GM18868 (cell line): Measurements from ENCODE around the gene NDRG3.
"Not testable (repeated sequence)": the region's sequence is repeated elsewhere in the genome, so short reads cannot be mapped to it uniquely, and the experiment has no call there.

Experiments used
- ATAC-seq: cut with Tn5 transposase; IDR thresholded peaks from one replicate; pipeline ENCODE4 v1.9.1; 2021; ENCODE audit warnings: mild to moderate bottlenecking, moderate library complexity; ENCODE audit not compliant: unreplicated experiment

The NDRG3 gene

DNA sequence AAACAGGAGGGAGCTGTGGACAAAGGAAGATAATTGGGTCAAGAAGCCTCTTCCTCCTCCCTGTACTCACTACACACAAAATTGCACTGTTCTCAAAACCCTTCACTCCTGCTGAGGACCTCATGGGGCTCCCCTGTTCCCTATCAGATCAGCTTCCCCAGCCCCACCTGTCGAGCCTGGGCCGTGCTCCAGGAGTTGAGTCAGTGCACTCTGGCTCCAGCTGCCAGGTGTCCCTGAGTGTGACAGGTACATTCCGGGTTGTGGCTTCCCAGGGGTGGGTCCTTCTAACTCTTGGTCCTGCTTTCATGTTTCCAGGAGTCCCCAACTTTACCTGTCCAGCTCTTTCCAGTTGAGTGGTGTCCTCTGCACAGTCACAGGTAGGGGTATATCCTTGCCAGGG is 131.9 kb downstream of the NDRG3 start:
- ATAC-seq = no peak

DNA sequence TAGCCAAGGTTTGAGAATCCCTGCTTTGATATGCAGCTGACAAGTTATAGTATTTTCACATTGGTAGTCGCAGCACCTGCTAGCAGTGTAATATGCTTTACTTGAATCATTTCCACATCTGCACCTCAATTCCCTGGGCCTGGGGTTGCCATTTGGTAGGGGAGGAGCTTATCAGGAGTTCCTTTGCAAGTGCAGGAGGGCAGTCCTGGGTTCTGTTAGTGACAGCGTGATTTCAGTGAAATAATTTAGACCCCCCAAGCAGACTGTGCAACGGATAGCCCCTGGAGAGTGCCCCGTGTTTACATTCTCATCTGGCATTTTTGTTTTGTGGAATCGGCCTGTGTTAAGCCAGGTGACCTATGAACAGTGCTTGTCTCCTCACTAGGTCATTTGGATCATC is 134.3 kb downstream of the NDRG3 start:
- no peak for ATAC-seq

DNA sequence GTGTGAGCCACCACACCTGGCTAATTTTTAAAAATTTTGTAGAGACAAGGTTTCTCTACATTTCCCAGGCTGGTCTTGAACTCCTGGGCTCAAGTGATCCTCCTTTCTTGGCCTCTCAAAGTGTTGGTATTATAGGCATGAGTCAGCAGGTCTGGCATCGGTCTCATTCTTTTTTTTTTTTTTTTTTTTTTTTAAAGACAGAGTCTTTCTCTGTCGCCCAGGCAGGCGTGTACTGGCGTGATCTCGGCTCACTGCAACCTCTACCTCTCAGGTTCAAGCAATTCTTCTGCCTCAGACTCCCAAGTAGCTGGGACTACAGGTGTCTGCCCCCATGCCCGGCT is 137.5 kb downstream of the NDRG3 start:
- not testable (repeated sequence) for ATAC-seq

DNA sequence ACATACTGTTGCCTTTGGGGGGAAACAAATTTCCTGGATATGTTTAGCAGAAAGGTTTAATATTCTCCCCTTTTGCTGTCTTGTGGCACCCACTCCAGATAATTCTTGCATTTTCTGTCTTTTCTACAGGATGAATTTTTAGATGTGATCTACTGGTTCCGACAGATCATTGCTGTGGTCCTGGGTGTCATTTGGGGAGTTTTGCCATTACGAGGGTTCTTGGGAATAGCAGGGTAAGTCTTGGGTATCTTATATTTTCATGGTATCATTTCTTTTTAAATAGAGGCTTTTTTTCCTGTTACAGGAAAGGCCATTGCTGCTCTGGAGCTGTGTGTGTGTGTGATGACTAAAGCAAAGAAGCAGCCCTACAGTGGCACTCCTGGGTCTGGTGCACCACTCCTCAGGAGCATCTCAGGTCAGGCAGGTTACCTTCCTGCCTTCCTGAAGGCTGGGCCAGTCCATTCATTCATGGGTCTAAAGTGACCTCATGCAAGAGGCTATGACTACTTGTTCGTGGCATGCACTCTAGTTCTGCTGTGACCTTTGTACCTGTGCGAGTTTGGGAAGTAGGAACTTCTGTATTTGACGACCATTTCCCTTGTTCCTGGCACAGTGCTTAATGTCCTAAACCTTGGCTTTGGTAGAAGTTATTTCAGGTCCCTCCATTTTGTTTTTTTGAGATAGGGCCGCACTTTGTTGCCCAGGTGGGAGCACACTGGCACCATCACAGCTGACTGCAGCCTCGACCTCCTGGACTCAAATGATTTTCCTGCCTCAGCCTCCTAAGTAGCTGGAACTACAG is 138.1 kb downstream of the NDRG3 start:
- no peak for ATAC-seq

DNA sequence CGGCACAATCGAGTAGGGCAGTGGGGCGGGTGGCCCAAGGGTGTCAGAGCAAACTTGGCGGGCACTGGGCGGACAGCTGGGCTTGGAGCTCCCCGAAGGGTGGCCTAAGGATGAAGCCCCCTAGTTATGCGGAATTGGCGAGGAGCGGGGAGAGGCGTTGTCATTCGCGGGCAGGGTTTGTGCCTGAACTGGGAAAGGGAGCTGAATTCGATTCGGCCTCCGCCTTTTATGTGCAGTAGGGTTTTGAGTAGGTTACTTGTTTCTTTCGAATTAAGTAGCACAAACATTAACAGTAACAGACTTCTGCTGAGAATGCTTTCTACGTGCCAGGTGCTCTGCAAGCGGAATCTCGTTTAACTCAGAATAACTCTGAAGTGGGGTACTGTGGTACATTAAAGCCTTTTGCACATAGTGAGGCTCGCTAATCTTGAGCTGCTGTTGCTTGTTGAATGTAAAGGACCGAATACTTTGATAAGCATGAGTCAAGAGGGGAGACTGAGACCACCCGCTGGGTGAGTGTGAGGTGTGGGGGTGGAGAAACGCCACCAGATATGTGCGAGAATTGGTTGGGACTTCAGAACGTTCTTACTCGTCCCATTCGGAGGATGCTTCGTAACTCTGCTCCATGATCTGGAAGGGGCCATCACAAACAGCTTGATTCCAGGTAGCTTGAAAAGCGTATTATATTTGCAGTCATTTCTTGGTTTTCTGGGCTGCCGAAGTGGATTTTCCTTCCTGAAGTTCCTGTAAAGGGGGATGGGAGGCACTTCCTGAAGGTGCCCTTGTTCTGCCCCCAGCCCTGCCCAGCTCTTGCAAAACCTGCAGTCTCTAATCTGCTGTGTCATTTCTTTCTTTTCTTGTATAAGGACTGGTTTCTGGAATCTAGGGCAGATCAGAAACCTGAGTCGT is 139.5 kb downstream of the NDRG3 start:
- no peak for ATAC-seq

DNA sequence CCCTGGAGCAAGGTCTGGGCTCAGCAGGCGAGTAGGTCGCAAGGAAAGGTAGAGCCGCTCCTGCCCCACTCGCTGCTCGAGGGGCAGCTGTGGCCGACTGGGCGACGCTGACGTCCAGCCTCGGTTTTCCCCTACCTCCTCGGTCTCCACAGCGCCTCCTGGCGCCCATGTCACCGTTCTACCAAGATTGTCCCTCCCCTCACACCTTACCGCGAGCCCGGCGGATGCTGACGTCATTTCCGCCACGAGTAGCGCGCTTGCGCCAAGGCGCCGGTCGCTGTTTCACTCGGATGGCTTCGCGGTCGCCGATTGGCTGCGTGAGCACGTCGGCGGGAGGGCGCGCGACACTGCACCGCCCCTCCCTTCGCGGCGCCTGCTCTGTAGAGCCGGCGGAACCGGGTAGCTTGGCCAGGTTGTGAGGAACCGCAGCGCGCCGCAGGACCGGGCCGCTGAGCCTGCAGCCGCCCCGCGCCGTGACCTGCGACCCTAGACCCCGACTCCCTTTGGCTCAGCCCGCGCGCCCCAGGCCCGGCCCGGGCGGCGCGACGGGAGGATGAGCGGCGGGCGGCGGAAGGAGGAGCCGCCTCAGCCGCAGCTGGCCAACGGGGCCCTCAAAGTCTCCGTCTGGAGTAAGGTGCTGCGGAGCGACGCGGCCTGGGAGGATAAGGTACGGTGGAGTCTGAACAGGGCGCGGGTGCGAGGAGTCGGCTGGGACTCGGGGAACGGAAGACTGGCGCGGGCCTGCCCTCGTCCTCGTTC is 140.3 kb downstream of the NDRG3 start, which contains the start of gene RAB5IF:
TSS of gene RAB5IF (plus strand) at position 381 of the 759 bp plus-strand sequence. CDS start at position 554, 173 bp downstream.
- peak; percentile 87 for ATAC-seq

DNA sequence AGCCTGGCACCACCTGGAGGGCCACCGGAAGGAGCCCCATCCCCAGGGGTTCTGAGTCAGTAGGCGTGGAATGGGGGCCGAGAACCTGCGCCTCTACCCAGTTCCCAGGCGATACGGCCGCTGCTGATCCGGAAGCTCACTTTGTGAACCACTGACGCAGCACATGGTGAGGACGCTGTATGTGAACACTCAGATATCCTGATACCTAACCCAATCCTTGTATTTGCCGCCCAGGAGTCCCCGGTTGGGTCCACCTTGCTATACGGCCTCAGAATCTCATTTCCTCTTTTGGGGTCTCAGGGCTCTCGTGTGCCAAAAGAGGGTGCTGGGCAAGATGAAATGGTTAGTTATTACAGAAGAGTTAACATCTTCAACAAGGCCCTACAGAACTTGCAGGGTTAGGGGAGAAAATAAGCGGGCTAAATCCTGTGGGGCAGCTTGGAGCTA is 140.9 kb downstream of the NDRG3 start:
- peak; percentile 40 for ATAC-seq
